CD14-positive monocyte (primary cell): ENCODE data around the gene PRKN. TPM values are rescaled to one million over a fixed set of nuclear protein-coding genes. Genes with fewer than 3 reads are reported as not detected.

ENCODE experiments used
- DNase-seq, 3 donors: peaks; one replicate each; pipeline ENCODE4 v3.0.0-alpha.2; 2011 to 2022
- H2AFZ ChIP-seq: 2 replicates; pipeline ENCODE4 v1.6.0; 2012; ENCODE audit warnings: mild to moderate bottlenecking, low read depth, low read length, inconsistent platforms; ENCODE audit not compliant: insufficient read depth, poor library complexity, severe bottlenecking
- H3K27ac ChIP-seq, 2 donors: 1 replicate in 1 of 2; 2 replicates in 1 of 2; pipeline ENCODE4 v1.5.1; 2012 to 2013; ENCODE audit warnings: low read length in 2 of 2, control low read depth in 1 of 2, inconsistent platforms in 1 of 2, low read depth in 1 of 2, mild to moderate bottlenecking in 1 of 2
- H3K27me3 ChIP-seq, 2 donors: one replicate each; pipeline versions ENCODE4 v1.6.0 to v1.6.1; 2011 to 2013; ENCODE audit warnings: low read length in 2 of 2; ENCODE audit not compliant: control insufficient read depth in 2 of 2, insufficient read depth in 2 of 2
- H3K36me3 ChIP-seq, 2 donors: replicated peaks in 1 of 2; 1 replicate in 1 of 2; 2 replicates in 1 of 2; pipeline versions ENCODE4 v1.5.1 to v1.6.1; 2012 to 2013; ENCODE audit warnings: low read length in 2 of 2, control low read depth in 1 of 2, inconsistent platforms in 1 of 2, mild to moderate bottlenecking in 1 of 2; ENCODE audit not compliant: insufficient read depth in 2 of 2, control insufficient read depth in 1 of 2
- H3K4me1 ChIP-seq, 2 donors: 1 replicate in 1 of 2; 2 replicates in 1 of 2; pipeline versions ENCODE4 v1.5.1 to v1.6.1; 2012 to 2013; ENCODE audit warnings: low read length in 2 of 2, control low read depth in 1 of 2, inconsistent platforms in 1 of 2, mild to moderate bottlenecking in 1 of 2, moderate library complexity in 1 of 2; ENCODE audit not compliant: insufficient read depth in 2 of 2, control insufficient read depth in 1 of 2
- H3K4me2 ChIP-seq: replicated peaks from 2 replicates; pipeline ENCODE3; 2012; ENCODE audit warnings: low read length, moderate library complexity, mild to moderate bottlenecking; ENCODE audit not compliant: poor library complexity, severe bottlenecking; ENCODE audit errors: extremely low read depth
- H3K4me3 ChIP-seq, 3 experiments: fragments of 200-600 bp in 1 of 3; sonication (generic) in 1 of 3; replicated peaks in 1 of 3; 1 replicate in 2 of 3; 2 replicates in 1 of 3; pipeline ENCODE4 v1.5.1; 2011 to 2013; ENCODE audit warnings: low read length in 3 of 3, mild to moderate bottlenecking in 3 of 3, control low read depth in 2 of 3, low read depth in 2 of 3, inconsistent platforms in 1 of 3, moderate library complexity in 1 of 3
- H3K79me2 ChIP-seq: 2 replicates; pipeline ENCODE4 v1.6.0; 2012; ENCODE audit warnings: mild to moderate bottlenecking, control low read depth, inconsistent platforms, low read length, moderate library complexity; ENCODE audit not compliant: insufficient read depth
- H3K9ac ChIP-seq: 2 replicates; pipeline ENCODE4 v1.6.0; 2017; ENCODE audit warnings: low read length, mild to moderate bottlenecking; ENCODE audit not compliant: insufficient read depth, poor library complexity, severe bottlenecking
- H3K9me3 ChIP-seq, 2 donors: replicated peaks in 1 of 2; 1 replicate in 1 of 2; 2 replicates in 1 of 2; pipeline versions ENCODE4 v1.5.1 to v1.6.1; 2012 to 2013; ENCODE audit warnings: low read length in 2 of 2, control low read depth in 1 of 2; ENCODE audit not compliant: control insufficient read depth in 1 of 2, insufficient read depth in 1 of 2
- H4K20me1 ChIP-seq: 2 replicates; pipeline ENCODE4 v1.6.0; 2012; ENCODE audit warnings: mild to moderate bottlenecking, low read length, control low read depth, moderate library complexity; ENCODE audit not compliant: insufficient read depth
- H3K27ac Mint-ChIP-seq, 7 donors: one replicate each; pipeline ENCODE4 v1.8.0; 2020; ENCODE audit warnings: mild to moderate bottlenecking in 7 of 7, mixed read lengths in 7 of 7, moderate library complexity in 6 of 7, inconsistent platforms in 2 of 7
- H3K27me3 Mint-ChIP-seq, 3 donors: one replicate each; pipeline ENCODE4 v1.8.0; 2021 to 2022; ENCODE audit warnings: low read depth in 3 of 3, mild to moderate bottlenecking in 3 of 3, mixed read lengths in 3 of 3, moderate library complexity in 3 of 3, inconsistent platforms in 1 of 3
- H3K36me3 Mint-ChIP-seq, 2 donors: one replicate each; pipeline ENCODE4 v1.8.0; 2020; ENCODE audit warnings: mixed read lengths in 2 of 2, inconsistent platforms in 1 of 2, mild to moderate bottlenecking in 1 of 2
- H3K4me1 Mint-ChIP-seq: one replicate; pipeline ENCODE4 v1.8.0; 2020; ENCODE audit warnings: mild to moderate bottlenecking, mixed read lengths
- H3K4me3 Mint-ChIP-seq, 2 donors: one replicate each; pipeline ENCODE4 v1.8.0; 2020; ENCODE audit warnings: mild to moderate bottlenecking in 2 of 2, mixed read lengths in 2 of 2, moderate library complexity in 1 of 2
- H3K9me3 Mint-ChIP-seq, 7 donors: one replicate each; pipeline ENCODE4 v1.8.0; 2020 to 2022; ENCODE audit warnings: mixed read lengths in 7 of 7, mild to moderate bottlenecking in 6 of 7, moderate library complexity in 6 of 7, inconsistent platforms in 2 of 7
- CTCF ChIP-seq: fragments of 200-600 bp; IDR thresholded peaks from one replicate; pipeline ENCODE4 v1.8.0; 2022; ENCODE audit warnings: antibody characterized with exemption, mild to moderate bottlenecking
- WGBS: methylation state at CpG from one replicate; pipeline ENCODE4 v1.1.5; 2013; ENCODE audit warnings: missing lambda C conversion rate; ENCODE audit not compliant: insufficient coverage; 5-methylcytosine and 5-hydroxymethylcytosine counted together
- intact Hi-C, 2 donors: fragments of 100-400 bp; cut with micrococcal nuclease; formaldehyde crosslinking; loops; one replicate each; pipeline versions ENCODE4 v1.15.0 to v1.15.1; 2023
- polyA plus RNA-seq, 3 donors: library from polyadenylated mRNA; depleted of rRNA in 1 of 3; unstranded in 2 of 3; stranded (reverse) in 1 of 3; fragments of 300-500 nt in 2 of 3; fragments of >200 nt in 1 of 3; fragmentation: Illumina TruSeq in 2 of 3; gene quantifications; 1 replicate in 2 of 3; 2 replicates in 1 of 3; pipeline ENCODE4 v1.2.3, GENCODE V29; 2012 to 2021

PRKN gene
- polyA plus RNA-seq, 3 donors = 0.19 to 0.21 TPM; not detected in 1

- Mint-ChIP-seq H3K27me3 (peaks cover 0 to 2% (median 0%) of the 10 kb centered on the region in 3 donors), H3K27ac (no peak overlapping the region), H3K4me3 (no peak overlapping the region), H3K9me3 (no peaks in the 10 kb centered on the region), H3K4me1 (no peaks in the 10 kb centered on the region), H3K36me3 (no peaks in the 10 kb centered on the region)
- WGBS = no CpG with 5 or more reads among the region's 5 CpGs
- intact Hi-C loops = no loop called here
- no peak for TF ChIP-seq CTCF
- Histone ChIP-seq H2AFZ (no peak overlapping the region), H3K27ac (no peak overlapping the region), H4K20me1 (no peaks in the 10 kb centered on the region), H3K79me2 (no peaks in the 10 kb centered on the region), H3K9ac (no peak overlapping the region), H3K4me3 (no peak overlapping the region), H3K27me3 (no peaks in the 10 kb centered on the region), H3K9me3 (no peaks in the 10 kb centered on the region), H3K36me3 (no peaks in the 10 kb centered on the region), H3K4me1 (no peaks in the 10 kb centered on the region), H3K4me2 (no peak overlapping the region)
- DNase-seq = no peak
Measured at GRCh38 chr6:162685586-162685985, 42.0 kb downstream of the PRKN start.

GRCh38 chr6:162684961-162685360, 42.6 kb downstream of the PRKN start:
- H3K4me2 ChIP-seq = no peak overlapping the region

More at GRCh38 chr6:162684961-162685360, 42.6 kb downstream of the PRKN start:
- H3K36me3 Mint-ChIP-seq = no peaks in the 10 kb centered on the region
- DNase-seq = no peak
- Histone ChIP-seq H3K4me3 (no peak overlapping the region), H3K36me3 (no peaks in the 10 kb centered on the region), H4K20me1 (no peaks in the 10 kb centered on the region), H3K79me2 (no peaks in the 10 kb centered on the region), H3K9me3 (no peaks in the 10 kb centered on the region), H3K4me1 (no peaks in the 10 kb centered on the region), H2AFZ (no peak overlapping the region), H3K27ac (no peak overlapping the region), H3K27me3 (no peaks in the 10 kb centered on the region), H3K9ac (no peak overlapping the region)
- no peaks in the 10 kb centered on the region for H3K4me1 Mint-ChIP-seq
- no peak for TF ChIP-seq CTCF
- no peaks in the 10 kb centered on the region for H3K9me3 Mint-ChIP-seq
- H3K4me3 Mint-ChIP-seq = no peak overlapping the region
- no peak overlapping the region for H3K27ac Mint-ChIP-seq
- H3K27me3 Mint-ChIP-seq = peaks cover 0 to 2% (median 0%) of the 10 kb centered on the region in 3 donors
- intact Hi-C loops = no loop called here
- WGBS = no CpG with 5 or more reads among the region's 3 CpGs
